Activated CD8-positive, alpha-beta memory T cell treated with anti-CD3 and anti-CD28 coated beads, Interleukin-2, amount 50 U/mL, for 24 hours (primary cell): ENCODE data around the gene ATG7.

ENCODE experiments used
- DNase-seq: peaks from one replicate; pipeline ENCODE4 v3.0.0-alpha.2; 2020; ENCODE audit errors: extremely low read depth

ATG7 gene

DNA sequence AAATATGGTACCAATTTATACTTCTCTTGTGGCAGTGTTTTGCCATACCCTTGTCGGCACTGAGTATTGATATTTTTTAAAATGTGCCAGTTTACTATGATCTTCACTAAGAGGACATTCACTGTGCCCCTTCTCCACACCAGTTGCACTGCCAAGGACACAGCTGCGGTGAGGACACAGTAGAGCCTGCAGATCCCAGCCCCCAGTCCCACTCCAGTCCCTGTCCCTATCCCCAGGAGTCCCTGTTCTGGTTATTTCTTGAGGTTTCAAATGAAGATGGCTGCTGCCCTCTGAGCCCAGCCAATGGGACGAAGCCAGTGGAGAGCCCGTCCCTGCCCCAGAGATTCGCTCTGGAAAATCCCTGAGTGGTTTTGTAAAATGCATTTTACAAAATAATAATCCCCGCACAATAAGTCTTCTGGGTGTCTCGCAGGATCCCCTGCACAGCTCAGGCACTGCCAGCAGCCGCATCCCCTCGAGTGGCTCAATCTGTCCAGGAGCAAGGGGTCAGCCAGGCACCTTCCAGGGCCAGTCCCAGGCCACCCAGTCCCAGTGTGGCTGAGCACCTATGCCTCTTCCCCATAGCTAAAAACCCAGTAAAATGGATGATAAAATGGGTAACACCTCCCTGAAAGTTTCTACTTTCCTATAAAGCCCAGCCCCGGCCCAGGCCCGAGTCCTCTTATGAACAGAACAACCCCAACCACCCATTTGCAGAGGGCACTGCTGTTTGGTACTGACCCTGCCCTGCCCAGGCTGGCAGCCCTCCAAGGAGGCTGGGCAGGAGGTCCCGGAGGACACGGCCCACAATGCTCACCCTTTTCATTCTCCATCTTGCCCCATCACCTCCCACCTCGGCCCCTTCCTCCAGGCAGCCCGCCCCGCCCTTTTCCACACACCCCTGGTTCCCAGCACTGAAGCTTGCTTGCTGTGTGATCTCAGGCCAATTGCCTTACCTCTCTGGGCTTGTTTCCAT is 280.4 kb downstream of the ATG7 start:
- DNase-seq: no peak

DNA sequence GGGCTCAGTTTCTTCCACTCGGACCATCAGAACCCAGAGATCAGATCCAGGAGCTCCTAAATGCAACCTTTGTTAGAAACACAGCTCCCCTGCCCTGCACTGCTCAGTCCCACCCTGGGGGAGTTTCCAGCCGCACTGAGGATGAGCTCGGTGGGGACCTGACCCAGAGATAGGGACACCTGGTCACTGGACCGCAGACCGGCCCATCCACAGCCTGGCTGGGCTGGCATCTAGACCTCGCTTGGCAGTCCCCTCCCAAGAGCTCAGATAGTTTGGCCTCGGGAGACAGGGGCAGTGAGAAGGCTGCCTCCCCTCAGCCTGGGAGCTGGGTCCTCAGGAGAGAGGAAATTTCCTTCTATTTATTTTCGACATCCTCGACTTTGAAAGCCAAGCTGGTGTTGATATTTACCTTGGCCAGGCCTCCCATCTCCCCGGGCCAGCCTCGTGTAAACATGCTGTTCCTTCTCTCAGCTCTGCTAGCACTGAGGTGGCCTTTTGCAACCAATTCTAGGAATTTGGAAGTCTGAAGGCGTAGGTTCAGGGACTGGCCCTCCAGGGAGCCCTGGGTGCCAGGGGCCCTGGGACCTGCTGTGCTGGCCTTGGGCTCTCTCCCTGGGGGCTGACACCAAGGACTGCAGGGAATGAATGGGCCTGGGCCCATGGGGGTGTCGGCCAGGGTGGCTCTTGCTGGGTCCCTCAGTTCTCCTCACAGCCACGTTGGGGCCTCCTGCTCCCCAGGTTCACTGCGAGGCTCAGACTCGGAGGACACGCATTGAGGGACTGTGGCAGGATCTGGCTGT is 281.4 kb downstream of the ATG7 start:
- DNase-seq: no peak

GRCh38 chr3:11554236-11554610 is 282.0 kb downstream of the ATG7 start:
- no peak for DNase-seq

GRCh38 chr3:11554666-11555065 is 282.5 kb downstream of the ATG7 start:
- DNase-seq: no peak

DNA sequence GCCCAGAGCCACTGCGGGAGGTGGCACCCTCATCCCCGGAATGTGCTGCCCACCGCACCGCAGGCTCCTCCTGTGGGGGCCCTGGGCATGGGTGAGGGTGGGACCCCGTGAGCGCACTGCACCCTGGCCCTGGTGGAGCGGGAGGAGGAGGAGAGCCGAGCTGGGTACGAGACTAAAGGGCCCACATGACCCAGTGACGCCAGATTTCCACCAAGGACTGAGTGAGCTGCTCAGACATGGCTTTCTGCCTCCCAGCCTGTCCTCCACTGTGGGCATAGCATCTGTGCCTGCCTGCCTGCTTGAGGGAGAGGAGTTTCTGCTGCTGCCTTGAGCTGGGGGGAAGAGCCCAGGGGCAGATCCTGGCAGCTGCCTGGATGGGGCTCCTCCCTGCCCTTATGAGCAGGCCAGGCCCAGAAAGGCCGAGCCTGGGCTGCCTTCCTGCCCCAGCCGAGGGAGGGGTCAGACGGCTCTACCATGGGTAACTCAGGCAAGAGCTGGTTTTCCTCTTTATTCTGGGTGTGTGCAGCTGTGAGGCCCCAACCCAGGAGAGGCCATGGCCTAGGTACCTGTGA is 283.1 kb downstream of the ATG7 start:
- no peak for DNase-seq

- no peak for DNase-seq
These were observed 283.9 kb downstream of the ATG7 start for GRCh38 chr3:11555881-11556633.

GRCh38 chr3:11556851-11557644 is 284.9 kb downstream of the ATG7 start:
- DNase-seq: no peak

DNA sequence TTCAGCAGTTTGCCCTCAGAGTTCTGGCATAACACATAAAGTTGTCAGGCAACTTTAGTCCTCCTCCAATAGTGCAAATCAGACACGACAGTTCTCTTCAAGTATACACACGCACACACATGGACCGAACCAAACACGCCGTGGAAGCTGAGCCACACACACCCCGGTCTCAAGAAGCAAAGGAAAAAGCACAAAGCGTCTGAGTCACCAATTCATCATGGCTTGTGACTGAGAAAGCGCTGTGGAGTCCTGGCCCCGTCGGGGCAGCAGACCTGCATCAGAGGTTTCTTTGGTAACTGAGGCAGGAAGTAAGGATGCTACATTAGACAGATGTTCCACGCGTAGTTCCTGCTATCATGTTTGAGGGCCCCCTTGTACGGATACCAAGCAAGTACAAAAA is 285.8 kb downstream of the ATG7 start:
- DNase-seq: no peak

DNA sequence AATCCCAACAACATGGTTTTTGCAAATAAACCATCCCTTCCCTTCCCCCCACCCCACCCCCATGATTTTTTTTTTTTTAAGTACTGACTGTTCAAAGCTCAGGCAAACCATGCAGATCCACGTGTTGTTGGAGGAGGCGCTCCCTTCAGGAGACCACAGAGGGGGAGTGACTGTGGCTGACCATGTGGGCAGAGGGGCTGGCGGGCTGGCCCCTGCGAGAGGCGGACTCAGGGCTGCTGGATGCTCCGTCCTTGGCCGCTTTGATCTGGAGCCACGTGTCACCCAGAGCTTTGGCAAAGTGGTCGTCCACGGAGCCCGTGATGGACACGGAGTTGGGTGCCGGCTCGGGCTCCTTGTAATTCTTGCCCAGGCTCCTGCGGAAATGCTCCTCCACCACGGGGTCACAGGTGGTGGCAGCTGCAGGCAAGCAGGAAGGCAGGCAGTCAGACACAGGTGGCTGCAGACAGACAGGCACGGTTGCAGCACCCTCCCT is 286.3 kb downstream of the ATG7 start:
- no peak for DNase-seq

DNA sequence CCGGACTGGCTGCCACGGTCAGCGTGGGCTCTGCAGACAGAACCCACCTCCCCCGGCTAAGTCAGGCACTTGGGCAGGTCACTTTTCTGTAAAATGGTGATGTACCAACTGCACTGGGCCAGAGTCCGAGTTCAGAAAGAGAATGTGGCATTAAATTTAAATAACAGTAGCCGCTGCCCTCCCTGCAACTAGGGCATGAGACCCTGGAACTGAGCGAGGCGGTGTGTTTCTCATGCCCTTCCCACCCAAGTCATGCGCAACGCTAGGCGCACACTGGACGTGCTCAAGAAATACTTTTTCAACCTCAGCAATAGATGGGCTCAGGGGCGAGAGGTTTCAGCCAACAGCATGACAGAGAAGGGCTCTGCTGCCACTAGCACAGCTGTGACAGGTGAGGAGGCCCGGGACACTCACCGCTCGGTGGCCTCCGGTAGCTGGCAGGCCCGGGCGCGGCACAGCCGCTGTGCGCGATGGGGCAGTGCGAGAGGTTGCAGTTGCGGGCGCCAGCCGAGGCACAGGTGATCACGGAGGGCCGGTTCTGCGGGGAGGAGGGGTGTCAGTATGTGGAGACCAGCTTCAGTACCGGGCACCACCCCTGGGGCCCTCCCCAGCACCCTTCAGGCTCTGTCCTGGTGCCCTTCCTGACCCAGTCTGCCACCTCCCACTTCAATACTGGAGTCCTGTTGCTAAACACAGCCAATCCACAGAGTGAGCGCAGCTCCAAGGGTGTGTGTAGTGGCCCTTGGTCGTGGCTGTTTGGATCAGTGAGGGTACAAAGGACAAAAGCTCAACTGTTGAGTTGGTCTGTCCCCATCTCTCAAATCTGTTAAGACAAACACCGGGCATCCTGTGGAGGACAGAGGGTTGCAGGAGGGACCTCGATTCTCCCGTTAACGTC is 287.0 kb downstream of the ATG7 start:
- no peak for DNase-seq

DNA sequence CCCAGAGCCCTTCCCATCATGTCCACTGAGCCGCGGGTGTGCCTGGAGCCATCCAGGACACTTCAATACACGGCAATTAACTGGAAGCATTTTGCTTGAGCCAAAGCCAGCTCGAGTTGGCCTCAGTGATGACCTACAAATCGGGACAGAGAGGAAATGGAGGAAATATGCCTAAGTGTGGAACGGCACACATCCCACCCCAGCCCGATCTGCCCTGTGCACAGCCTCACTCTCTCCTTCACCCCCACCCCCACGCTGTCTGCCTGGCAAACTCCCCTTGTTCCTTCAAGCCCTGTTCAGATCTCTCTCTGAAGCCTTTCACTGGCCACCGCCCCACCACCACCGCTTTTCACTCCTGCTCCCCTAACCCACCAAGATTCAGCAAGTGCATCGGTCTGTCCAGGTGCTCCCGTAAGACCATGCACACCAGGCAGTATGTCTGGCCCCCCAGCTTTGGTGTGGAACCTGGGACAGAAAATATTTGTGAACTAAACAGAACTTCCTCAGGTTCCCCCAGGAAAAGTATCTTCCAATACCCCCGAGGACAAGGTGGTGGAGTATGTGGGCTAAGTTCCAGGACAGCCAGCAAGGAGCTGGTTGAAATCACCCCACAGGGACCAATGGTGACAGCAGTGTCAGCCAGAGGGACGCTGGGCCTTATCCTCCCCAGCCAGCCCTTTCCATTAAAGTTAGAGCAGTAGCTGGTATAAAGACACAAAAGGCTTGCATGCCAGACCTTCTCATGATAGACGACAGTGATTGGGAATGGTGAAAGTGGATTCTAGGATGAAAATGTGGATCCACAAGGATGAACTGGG is 287.8 kb downstream of the ATG7 start:
- DNase-seq: no peak

DNA sequence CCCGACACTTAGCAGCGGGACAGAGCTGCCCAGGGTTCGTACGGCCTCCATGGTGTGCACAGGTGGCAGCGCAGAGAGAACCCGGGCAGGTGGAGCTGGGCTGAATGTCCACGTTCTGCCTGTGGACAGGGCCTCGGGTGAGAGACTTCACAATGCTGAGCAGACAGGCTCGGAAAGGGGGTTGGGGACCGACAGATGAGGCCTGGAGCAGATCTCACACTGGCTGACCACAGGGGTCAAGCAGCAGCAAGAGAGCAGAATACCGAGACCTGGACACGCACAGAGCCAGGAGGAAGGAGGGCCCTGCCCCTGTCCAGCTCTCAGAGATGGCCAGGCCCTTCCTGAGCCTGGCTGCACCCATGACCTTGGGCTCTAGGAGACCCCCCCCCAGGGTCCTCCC is 288.5 kb downstream of the ATG7 start:
- DNase-seq: no peak

DNA sequence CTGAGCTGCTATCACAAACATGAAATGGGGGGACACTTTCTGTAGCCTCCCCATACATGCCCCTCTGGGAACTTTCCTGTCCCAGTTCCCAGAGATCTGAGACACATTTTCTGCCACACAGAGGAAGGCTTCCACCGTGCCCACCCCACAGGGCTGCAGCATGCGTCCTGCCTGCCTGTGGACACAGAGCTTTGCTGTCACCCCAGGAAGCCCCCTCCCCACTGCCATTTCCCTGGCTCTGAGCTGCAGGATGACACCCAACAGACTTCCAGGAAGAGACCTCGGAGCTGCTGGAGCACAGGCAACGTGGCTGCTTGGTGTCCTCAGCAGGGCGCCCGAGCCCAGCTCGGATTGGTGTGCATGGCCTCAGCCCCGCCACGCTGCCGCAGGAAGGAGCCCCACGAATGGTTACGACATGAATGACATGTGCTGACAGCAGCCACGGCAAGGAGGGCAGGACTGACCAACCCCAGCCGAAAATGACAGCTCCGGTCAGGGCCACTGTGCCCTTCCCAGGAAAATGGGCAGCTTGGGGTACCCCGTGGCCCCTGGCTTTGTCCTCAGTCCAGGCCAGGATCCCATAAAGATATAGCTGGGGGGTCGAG is 290.2 kb downstream of the ATG7 start:
- DNase-seq: no peak

DNA sequence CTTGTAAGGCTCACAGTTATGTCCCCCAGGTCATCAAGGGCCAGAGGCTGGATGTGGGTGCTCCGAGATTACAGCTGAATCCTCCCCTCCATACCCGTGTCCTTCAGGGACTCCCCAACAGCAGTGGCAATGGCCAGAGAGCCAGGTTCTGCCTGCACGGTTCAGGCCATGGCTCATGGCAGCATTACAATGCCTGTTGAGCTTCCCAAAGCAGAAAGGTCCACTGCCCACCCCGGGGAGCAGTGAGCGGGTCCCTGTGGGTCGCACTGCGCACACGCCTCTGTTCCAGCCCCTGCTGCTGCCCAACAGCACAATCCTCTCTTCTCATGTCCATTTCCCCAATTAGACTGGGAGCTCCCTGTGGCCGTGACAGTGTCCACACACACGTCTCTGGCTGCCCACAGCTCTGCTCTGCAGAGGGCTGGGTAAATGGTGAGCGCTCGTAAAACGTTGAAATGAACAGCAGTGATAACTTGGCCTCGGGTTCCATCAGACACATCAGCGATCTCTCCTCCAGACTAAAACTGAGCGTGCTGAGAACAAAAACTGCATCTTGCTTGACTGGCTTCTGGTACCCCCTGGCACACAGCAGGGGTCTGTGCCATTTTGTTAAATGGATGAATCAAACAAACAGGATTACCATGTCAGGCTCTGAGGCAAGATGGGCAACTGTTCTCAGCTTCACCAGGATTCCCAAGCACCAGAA is 291.1 kb downstream of the ATG7 start:
- no peak for DNase-seq

GRCh38 chr3:11563865-11564185 is 291.6 kb downstream of the ATG7 start:
- no peak for DNase-seq

DNA sequence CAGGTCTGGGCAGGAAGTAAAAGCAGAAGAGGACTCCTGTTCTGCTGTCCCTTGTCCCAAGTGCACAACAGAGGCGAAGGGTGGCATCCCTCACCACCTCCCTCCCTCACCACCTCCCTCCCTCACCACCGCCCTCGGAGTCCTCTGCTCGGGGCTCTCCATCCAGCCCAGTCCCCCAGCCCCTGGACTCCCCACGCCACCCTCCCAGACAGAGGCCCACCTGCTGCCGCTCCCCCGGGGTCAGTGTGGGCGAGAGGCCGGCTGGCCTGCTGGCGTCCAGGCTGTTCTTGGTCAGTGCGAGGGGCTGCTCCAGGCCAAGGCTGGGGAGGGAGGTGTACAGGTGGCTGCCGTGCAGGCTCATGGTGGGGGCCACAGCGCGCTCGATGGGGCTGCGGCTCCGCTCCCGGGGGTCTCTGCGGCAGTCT is 292.4 kb downstream of the ATG7 start:
- no peak for DNase-seq

GRCh38 chr3:11565072-11565471 is 292.9 kb downstream of the ATG7 start:
- DNase-seq: no peak

DNA sequence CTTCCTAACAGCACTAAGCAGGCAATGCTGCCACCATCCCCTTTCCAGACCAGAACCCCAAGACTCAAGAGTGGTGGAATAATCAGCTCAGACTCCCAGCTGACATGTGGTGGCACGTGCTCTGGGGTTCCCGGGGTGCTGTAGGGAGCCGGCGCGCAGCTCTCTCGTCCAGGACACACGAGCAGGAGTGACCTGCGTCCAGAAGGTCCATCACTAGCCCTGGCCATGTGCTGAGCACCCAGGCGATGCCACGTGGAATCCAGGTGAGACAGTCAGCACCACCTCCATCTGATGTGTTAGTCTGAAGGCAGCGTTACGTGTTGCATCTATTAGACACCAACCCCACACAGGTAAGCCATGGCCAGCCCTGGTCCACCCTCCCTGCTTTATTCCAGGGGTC is 293.3 kb downstream of the ATG7 start:
- DNase-seq: no peak
